Activated CD4-positive, alpha-beta T cell treated with anti-CD3 and anti-CD28 coated beads for 4 hours (primary cell): Measurements from ENCODE around the gene MAPKAP1.

ENCODE experiments used
- DNase-seq, 2 donors: peaks; one replicate each; pipeline ENCODE4 v3.0.0-alpha.2; 2020

MAPKAP1 gene

GRCh38 chr9:125639057-125639456, 68.0 kb downstream of the MAPKAP1 start:
- no peak for DNase-seq

GRCh38 chr9:125638239-125639045, 68.6 kb downstream of the MAPKAP1 start:
- no peak for DNase-seq

- no peak for DNase-seq
Observed at GRCh38 chr9:125637241-125637640, 69.8 kb downstream of the MAPKAP1 start.

- no peak for DNase-seq
Observed at GRCh38 chr9:125635888-125636287, 71.1 kb downstream of the MAPKAP1 start.

GRCh38 chr9:125634040-125634717, 72.8 kb downstream of the MAPKAP1 start:
- no peak for DNase-seq

GRCh38 chr9:125633116-125633745, 73.8 kb downstream of the MAPKAP1 start:
- no peak for DNase-seq

- DNase-seq: peak in 1 of 2 donors; percentile 21
Observed at GRCh38 chr9:125632321-125633115, 74.5 kb downstream of the MAPKAP1 start.

- DNase-seq: peak in 1 of 2 donors; percentile 13
Observed at GRCh38 chr9:125631391-125632085, 75.5 kb downstream of the MAPKAP1 start.

- no peak for DNase-seq
Observed at GRCh38 chr9:125630436-125630835, 76.6 kb downstream of the MAPKAP1 start.

GRCh38 chr9:125629446-125629845, 77.6 kb downstream of the MAPKAP1 start:
- no peak for DNase-seq

- no peak for DNase-seq
Observed at GRCh38 chr9:125626187-125626586, 80.8 kb downstream of the MAPKAP1 start.

GRCh38 chr9:125621170-125621569, 85.8 kb downstream of the MAPKAP1 start:
- DNase-seq: no peak

- no peak for DNase-seq
Observed at GRCh38 chr9:125620216-125620615, 86.8 kb downstream of the MAPKAP1 start.

- DNase-seq: no peak
Observed at GRCh38 chr9:125617087-125617486, 89.9 kb downstream of the MAPKAP1 start.

GRCh38 chr9:125613141-125613540, 93.9 kb downstream of the MAPKAP1 start:
- DNase-seq: no peak

GRCh38 chr9:125612616-125613015, 94.4 kb downstream of the MAPKAP1 start:
- DNase-seq: no peak

GRCh38 chr9:125611121-125611765, 95.8 kb downstream of the MAPKAP1 start:
- DNase-seq: no peak

GRCh38 chr9:125609744-125610143, 97.3 kb downstream of the MAPKAP1 start:
- no peak for DNase-seq

- DNase-seq: no peak
Observed at GRCh38 chr9:125608489-125609224, 98.4 kb downstream of the MAPKAP1 start.

GRCh38 chr9:125604196-125604595, 102.8 kb downstream of the MAPKAP1 start:
- DNase-seq: no peak

GRCh38 chr9:125603478-125604021, 103.5 kb downstream of the MAPKAP1 start:
- no peak for DNase-seq
